Skeletal muscle tissue (tissue), 4 donors: ENCODE data around the gene KLHL28. TPM values are rescaled to one million over a fixed set of nuclear protein-coding genes. Genes with fewer than 3 reads are reported as not detected.

ENCODE experiments used
- H3K27ac ChIP-seq: one replicate; pipeline ENCODE4 v1.7.0; 2013; ENCODE audit warnings: mild to moderate bottlenecking, low read depth, low read length, inconsistent platforms
- H3K27me3 ChIP-seq, 3 donors: one replicate each; pipeline ENCODE4 v1.7.0; 2013; ENCODE audit warnings: low read length in 3 of 3; ENCODE audit not compliant: control insufficient read depth in 3 of 3, insufficient read depth in 3 of 3
- H3K36me3 ChIP-seq, 3 donors: one replicate each; pipeline ENCODE4 v1.7.0; 2013; ENCODE audit warnings: low read length in 3 of 3; ENCODE audit not compliant: control insufficient read depth in 3 of 3, insufficient read depth in 3 of 3
- H3K4me1 ChIP-seq, 3 donors: one replicate each; pipeline ENCODE4 v1.7.0; 2013; ENCODE audit warnings: low read length in 3 of 3, mild to moderate bottlenecking in 3 of 3; ENCODE audit not compliant: control insufficient read depth in 3 of 3, insufficient read depth in 3 of 3
- H3K4me3 ChIP-seq, 3 donors: one replicate each; pipeline ENCODE4 v1.7.0; 2013; ENCODE audit warnings: low read length in 3 of 3
- H3K9ac ChIP-seq, 3 donors: one replicate each; pipeline ENCODE4 v1.7.0; 2013; ENCODE audit warnings: low read length in 3 of 3, mild to moderate bottlenecking in 3 of 3, moderate library complexity in 2 of 3, low read depth in 1 of 3
- H3K9me3 ChIP-seq, 3 donors: one replicate each; pipeline ENCODE4 v1.7.0; 2013; ENCODE audit warnings: low read length in 3 of 3; ENCODE audit not compliant: control insufficient read depth in 3 of 3
- total RNA-seq: library from RNA; depleted of rRNA; stranded (reverse); fragments of >200 nt; gene quantifications from one replicate; pipeline ENCODE4 v1.2.3, GENCODE V29; 2014
- donor health status: Osteomylitis.

Gene KLHL28
- total RNA-seq, 1 donor from 2014 or later: 24.0 TPM

DNA sequence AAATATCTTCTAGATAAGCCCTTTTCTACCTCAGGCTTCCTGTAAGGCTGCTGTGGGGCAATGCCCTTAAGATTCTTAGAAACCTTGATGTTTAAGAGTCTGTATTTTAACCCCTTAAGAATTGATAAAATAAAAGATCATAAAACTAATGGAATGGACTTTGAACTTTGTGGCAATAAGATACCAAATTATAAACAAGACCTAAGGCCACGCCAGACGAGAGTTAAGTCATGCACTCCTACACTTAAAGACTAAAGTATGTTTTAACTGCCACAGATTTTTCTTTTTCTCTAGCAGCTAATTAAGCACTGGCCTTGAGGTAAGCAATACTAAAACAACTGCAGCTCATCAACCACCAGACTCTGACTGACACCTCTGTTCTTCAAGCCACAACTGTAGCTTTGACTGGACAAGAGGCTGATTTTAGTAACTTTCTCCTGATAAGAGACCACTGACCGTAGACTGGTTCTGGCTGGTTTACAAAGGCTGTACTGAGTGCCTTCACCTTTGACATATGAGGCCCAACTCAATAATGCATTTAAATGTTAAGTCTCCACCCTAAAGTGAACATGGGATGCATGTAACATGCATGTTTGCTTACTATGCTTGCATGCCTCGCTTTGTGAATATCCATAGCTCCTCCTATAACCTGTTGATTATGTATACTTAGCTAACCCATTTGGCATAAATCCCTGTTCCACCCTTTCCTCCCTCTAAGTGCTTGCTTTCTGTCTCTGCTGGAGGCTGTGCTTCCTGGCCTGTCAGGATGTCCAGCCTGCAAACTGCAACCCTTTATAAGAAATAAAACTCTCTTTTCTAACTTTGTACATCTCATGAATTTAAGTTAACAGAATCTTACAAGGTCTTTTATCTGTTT is 71.9 kb downstream of the KLHL28 start:
- Histone ChIP-seq H3K36me3 (no peaks in the 10 kb centered on the region), H3K27me3 (no peaks in the 10 kb centered on the region), H3K27ac (no peak overlapping the region), H3K4me1 (no peaks in the 10 kb centered on the region), H3K4me3 (no peak overlapping the region), H3K9me3 (no peaks in the 10 kb centered on the region), H3K9ac (no peak overlapping the region)

DNA sequence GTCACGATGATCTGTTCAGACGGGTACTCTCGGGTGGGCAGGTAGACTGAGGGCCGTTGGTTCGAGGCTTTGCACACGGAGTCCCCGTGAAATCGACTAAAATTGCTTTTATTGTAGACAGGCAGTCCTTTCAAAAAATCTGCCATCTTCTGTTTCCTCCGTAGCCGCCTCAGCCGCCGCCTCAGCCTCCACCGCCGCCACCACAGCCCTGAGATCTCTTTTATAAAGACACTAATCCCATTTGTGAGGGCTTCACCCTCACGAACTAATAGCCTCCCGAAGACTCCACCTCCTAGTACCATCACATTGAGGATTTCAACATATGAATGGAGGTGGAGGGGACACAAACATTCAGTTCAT is 74.2 kb downstream of the KLHL28 start:
- Histone ChIP-seq H3K4me1 (no peaks in the 10 kb centered on the region), H3K9ac (no peak overlapping the region), H3K4me3 (no peak overlapping the region), H3K27me3 (no peaks in the 10 kb centered on the region), H3K36me3 (no peaks in the 10 kb centered on the region), H3K27ac (no peak overlapping the region), H3K9me3 (no peaks in the 10 kb centered on the region)

DNA sequence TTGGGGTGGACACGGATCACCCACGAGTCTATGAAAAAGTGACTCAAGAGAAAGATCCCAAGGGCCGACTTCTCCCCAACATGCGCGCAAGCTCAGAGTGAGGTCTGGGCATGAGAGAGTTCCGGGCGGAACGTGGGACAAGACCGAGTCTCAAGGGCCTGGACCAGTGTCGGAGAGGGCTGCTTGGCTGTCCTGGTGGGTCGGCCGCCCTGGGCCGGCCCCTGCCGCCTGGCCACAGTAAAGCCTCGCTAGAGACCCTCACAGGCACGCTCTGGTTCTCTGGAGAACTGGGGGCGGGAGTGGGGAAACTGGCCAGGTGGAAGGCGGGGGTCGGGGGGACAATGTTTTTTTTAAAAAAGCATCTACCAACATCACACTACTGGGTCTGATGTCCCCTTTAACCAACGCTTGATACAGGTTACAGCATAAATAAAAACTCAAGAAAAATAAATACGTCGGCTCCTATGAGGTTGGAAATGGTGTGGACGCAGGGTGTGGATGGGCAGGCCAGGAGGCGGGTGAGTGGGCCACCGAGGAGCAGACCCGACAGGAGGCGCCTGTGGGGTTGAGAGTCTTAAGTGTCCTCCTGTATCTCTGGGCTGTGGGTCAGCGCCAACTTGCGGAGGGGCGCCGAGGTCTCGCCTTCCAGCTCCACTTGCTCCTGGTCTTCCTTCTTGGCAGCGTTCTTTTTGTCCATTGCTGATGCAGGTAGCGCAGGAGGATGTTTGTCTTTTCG is 74.7 kb downstream of the KLHL28 start:
- no peaks in the 10 kb centered on the region for H3K4me1 ChIP-seq
- H3K9ac ChIP-seq: no peak overlapping the region
- H3K4me3 ChIP-seq: no peak overlapping the region
- H3K27me3 ChIP-seq: no peaks in the 10 kb centered on the region
- no peak overlapping the region for H3K27ac ChIP-seq
- peaks cover 0 to 2% (median 0%) of the 10 kb centered on the region in 3 donors for H3K9me3 ChIP-seq
- H3K36me3 ChIP-seq: no peaks in the 10 kb centered on the region

DNA sequence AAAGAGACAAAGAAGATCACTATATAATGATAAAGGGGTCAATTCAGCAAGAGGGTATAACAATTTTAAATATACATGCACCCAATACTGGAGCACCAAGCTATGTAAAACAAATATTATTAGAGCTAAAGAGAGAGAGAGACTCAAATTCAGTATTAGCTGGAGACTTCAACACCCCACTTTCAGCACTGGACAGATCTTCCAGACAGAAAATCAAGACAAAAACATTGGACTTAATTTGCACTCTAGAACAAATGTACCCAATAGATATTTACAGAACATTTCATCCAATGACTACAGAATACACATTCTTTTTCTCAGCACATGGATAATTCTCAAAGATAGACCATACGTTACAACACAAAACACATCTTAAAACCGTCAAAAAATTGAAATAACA is 81.0 kb downstream of the KLHL28 start:
- Histone ChIP-seq H3K4me1 (no peaks in the 10 kb centered on the region), H3K9ac (no peak overlapping the region), H3K27ac (no peak overlapping the region), H3K36me3 (no peaks in the 10 kb centered on the region), H3K27me3 (no peaks in the 10 kb centered on the region), H3K9me3 (peaks cover 0 to 2% (median 0%) of the 10 kb centered on the region in 3 donors), H3K4me3 (no peak overlapping the region)

Other genes with a start within 250 kb of the KLHL28 start
- 42.3 TPM for gene TOGARAM1, start 243 bp upstream of the KLHL28 start, total RNA-seq
- 33.9 TPM for gene PRPF39, start 122.2 kb upstream of the KLHL28 start, total RNA-seq
- gene FKBP3, start 172.5 kb upstream of the KLHL28 start, total RNA-seq: 67.8 TPM
- 7.3 TPM for gene FANCM, start 174.0 kb upstream of the KLHL28 start, total RNA-seq